Stimulated activated CD4-positive, alpha-beta T cell treated with anti-CD3 and anti-CD28 coated beads, TNF-alpha, amount 100 ng/mL, for 48 hours (primary cell): ENCODE measurements around the gene THY1.
"Not testable (repeated sequence)": the region's sequence is repeated elsewhere in the genome, so short reads cannot be mapped to it uniquely, and the experiment has no call there.

Source experiments
- DNase-seq, 3 donors: peaks; one replicate each; pipeline ENCODE4 v3.0.0-alpha.2; 2020; ENCODE audit warnings: low read depth in 3 of 3

Gene THY1

DNA sequence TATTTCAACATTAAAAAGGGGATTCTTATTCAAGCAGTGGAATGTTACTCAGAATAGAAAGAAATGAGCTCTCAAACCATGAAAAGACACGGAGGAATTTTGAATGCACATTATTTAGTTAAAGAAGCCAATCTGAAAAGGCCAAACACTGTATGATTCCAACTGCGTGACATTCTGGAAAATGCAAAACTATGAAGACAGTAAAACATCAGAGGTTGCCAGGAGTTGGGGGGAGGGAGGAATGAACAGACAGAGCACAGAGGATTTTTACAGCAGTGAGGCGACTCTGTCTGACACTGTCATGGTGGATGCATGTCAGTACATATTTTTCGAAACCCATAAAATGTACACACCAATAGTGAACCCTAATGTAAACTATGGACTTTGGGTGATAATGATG, 22.9 kb upstream of the THY1 start:
- DNase-seq, result no peak

DNA sequence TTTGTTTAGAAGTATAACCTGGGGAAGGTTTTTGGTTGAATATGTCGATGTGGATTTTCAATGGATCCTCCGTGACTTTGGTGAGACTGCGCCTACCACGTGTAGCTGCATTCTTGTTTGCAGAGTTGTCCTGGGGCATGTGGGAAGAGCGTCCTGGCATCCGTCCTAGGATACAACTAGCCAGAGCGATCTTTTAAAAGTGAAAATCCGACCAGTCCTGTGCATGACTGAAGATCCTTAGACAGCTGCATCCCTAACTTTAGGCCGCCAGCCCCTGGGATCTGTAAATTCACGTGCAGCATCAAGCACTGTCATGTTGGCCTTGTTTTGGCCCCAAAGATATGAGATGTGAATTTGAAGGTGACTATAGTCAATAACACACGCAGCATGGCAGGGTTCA, 22.4 kb upstream of the THY1 start:
- no peak for DNase-seq

DNA sequence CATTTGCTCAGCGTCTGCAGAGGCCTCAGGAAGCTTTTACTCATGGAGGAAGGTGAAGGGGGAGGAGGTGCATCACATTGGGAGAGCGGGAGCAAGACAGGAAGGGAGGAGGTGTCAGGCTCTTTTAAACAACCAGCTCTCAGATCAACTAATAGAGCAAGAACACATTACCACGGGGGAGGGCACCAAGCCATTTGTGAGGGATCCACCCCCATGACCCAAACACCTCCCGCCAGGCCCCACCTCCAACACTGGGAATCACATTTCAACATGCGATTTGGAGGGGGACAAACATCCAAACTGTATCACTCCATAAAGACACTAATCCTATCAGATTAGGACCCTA, 18.9 kb upstream of the THY1 start:
- no peak for DNase-seq

DNA sequence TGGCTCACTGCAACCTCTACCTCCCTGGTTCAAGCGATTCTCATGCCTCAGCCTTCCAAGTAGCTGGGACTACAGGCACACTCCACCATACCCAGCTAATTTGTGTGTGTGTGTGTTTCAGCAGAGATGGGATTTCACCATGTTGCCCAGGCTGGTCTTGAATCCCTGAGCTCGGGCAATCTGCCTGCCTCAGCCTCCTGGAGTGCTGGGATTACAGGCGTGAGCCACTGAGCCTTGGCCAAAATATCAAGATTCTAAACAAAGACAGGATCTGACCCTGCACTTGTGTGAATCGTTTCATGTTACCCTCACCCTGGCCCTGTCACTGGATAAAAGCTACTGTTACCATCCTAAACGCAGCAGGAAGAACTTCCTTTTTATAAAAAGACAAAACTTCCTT, 15.6 kb upstream of the THY1 start:
- no peak for DNase-seq

DNA sequence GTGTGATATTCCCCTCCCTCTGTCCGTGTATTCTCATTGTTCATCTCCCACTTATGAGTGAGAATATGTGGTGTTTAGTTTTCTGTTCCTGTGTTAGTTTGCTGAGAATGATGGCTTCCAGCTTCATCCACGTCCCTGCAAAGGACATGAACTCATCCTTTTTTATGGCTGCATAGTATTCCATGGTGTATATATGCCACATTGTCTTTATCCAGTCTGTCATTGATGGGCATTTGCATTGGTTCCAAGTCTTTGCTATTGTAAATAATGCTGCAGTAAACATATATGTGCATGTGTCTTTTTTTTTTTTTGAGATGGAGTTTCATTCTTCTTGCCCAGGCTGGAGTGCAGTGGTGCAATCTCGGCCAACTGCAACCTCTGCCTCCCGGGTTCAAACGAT, 14.5 kb upstream of the THY1 start:
- DNase-seq, result not testable (repeated sequence)

DNA sequence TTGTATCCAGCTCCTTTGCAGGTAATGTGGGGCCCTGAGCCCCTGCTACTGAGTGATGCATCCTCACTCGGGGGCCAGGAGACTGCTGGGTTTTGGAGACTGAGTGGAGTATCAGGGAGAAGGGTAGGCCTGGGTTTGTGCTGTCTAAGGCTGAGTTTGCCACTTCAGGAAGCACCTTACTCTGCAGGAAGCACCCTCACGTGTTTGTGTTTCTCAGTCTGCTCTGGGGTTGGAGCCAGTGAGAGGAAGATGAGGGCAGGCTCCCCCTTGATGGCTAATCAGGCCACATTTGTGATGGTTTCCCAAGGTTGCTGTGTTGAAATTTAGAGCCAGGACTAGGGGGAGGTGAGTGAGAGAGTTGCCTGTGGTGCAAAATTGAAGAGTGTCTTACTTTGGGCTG, 13.7 kb upstream of the THY1 start:
- no peak for DNase-seq

DNA sequence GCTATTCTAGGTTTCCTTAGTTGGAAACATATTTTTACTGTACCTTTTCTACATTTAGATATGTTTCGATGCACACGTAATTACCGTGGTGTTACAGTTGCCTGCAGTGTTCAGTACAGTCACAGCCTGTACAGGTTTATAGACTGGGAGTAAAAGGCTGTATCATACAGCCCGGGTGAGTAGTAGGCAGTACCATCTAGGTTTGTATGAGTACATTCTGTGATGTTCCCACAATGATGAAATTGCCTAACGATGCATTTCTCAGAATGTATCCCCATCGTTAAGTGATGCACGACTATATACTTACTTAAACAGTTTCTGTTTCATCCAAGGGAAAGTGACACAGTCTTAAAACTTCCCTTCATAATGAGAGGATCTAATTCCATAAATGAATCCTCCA, 13.1 kb upstream of the THY1 start:
- no peak for DNase-seq

DNA sequence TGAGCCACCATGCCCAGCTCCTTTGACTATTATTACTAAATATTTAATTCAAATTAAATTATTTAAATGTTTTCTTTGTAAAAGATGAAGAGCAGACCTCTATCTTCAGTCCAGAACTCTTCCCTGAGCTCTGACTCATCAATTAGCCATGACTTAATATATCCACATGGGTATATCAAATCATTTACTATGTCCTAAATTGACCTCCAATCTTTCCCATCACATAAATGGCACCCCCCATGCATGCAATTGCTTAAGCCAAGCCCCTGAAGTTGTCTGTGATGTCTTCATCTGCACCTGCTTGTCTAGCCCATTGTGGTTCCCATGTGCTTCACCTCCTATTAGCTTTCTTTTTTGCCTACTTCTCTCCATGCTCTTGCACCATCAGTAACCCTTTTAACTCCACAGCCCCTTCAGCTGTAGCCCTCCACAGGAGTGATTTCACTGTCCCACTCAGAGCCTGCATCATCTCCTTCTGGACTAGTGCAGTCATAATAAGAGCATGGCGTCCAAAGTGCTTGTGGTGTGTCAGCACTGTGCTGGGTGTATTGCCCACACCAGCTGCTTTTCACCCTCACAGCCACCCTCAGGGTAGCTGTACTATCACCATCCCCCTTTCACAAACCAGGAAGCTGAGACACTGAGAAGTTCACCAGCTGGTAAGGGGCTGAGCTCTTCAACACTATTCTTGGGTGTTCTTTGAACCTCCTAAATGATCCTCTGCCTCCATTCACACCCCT, 11.8 kb upstream of the THY1 start:
- no peak for DNase-seq

DNA sequence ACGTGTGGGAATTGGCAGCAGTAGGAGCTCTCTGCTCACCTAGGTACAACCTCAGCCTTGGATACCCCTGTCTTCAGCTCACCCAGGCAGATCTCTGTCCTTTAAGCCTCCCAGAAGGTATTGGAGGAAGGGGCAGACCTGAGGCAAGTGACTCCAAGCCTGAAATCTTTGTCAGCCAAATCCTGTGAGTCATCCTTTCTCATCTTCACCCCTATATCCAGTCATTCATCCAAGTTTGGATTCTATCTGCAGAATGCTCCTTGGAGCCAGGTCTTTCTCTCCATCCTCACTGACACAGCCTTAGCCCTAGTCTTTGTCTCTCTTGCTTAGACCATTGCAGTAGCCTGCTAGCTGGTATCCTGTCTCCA, 10.4 kb upstream of the THY1 start:
- DNase-seq, result no peak

DNA sequence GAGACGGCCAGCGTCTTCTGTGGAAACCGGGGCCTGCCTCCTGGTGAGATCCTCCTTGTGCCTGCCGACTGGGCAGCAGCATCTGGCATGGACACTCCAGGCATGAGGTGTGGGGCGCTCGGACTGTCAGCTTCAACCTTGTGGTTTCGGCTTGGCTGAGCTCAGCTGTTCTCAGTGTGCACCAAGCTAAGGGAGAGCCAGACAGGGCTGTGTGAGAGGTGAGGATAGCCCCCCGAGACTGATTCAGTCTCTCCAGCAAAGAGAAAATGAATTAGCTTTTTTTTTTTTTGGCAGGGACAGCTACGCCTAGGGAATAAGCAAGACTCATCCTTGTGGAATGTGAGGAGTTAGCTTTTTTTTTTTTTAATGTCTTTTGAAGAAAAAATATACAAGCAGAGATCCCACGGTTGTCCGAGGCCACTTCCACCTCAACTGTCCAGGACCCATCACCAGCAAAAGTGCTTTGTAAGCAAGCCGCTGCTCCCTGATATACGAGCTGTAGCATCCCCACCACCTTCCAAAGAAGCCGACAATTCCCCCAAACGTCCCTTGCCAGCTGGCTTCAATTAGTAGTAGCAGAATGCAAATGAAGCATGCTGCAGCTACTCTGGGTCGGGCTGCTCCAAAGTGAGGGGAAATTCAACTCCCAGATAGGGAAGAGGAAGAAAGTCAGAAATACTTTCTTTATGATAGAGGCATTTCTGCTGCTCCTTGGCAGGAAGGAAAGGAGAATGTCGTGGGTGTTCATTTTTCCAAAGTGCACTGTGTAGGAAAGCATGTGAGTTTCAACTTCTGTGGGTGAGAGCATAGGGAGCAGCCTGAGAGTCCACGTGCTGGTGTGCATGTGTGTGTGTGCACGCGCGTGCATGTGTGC, 9.7 kb upstream of the THY1 start:
- no peak for DNase-seq

DNA sequence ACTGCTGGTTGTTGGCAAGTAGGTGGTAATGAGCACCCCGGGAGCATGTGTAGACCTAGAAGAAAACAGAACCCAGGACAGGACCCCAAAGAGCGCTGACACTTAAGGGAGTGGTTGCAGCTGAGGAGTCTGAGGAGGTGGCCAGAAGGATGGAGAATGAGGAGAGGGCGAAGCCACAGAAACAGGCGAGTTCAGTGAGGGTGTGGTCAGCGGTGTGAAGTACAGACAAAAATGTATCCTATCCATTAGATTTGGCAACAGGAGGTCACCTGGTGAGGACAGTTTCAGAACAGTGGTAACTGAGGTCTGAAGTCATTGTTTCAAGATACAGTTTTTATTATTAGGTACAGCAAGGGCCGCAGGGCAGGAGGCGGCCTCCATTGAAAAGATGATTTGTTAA, 8.6 kb upstream of the THY1 start:
- DNase-seq, result no peak

DNA sequence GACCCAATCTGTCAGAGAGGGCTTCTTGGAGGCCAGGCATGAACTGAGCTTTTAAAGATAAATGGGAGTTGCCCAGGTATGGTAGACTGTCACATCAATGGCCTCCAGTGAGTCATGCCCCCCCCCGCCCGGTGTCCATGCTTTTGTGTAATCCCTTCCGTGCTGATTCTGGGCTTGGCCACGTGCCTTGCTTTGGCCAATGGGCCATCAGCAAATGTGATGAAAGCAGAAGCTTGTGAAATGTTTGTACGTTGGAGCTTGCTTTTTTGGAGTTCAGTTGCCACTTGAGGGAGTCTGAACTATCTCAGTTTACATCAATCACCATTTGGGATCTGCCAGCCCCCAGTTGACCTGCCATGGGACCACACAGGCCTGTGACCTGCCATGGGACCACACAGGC, 4.3 kb upstream of the THY1 start:
- no peak for DNase-seq

DNA sequence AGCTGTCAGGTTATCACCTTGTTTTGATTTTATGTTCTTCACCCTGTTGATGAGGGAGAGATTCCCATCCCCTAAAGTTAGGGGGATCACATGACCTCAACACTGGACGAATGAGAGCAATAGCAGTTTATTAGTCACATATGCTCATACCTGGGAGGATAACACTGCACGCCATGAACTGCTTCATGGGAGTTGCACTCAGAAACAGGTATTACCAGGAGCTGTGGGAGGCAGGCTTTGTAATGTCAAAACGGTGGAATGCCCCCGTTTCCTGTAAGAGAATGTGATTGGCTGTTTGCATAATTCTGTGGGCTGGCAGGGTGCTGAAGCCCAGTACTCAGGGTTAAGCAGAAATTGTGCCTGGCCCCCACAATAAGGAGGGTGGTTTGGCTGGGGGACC, 3.2 kb upstream of the THY1 start:
- no peak for DNase-seq

DNA sequence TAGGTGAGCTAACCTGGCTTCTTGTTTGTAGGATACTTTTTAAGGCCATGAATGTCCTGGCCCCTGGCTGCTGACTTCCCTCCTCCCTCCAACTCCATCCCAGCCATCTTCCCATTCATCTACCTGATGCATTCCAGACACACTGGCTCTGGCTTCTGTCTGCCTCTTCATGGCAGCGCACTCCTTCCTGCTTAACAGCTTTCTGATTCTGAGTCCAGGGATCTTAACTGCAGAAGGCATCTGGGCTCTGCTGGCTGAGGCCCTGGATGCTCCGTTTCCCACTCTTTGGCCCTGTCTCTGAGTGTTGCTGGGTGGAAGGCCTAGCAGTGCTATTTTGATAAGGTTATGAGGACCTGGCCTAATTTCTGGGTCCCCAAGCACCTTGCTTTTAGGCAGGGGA, 1.8 kb upstream of the THY1 start:
- no peak for DNase-seq

DNA sequence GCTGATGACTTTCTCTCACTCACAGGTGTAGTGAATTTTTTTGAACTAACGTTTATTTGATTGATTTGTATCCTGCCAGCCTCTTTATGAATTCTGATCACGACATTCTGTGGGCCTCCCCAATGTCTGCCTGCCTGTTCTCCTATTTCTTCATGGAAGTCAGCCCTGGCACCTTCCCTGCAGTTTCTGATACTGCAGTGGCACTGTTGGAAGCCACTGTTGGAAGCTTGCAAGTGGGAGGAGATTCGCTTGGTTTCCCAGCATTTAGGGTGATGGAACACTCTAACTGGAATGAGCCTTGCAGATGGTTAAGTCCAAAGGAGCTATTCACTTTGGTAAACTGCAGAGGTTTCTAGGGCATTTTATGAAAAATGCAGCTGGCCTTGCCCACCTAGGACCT, 1.3 kb upstream of the THY1 start:
- no peak for DNase-seq

DNA sequence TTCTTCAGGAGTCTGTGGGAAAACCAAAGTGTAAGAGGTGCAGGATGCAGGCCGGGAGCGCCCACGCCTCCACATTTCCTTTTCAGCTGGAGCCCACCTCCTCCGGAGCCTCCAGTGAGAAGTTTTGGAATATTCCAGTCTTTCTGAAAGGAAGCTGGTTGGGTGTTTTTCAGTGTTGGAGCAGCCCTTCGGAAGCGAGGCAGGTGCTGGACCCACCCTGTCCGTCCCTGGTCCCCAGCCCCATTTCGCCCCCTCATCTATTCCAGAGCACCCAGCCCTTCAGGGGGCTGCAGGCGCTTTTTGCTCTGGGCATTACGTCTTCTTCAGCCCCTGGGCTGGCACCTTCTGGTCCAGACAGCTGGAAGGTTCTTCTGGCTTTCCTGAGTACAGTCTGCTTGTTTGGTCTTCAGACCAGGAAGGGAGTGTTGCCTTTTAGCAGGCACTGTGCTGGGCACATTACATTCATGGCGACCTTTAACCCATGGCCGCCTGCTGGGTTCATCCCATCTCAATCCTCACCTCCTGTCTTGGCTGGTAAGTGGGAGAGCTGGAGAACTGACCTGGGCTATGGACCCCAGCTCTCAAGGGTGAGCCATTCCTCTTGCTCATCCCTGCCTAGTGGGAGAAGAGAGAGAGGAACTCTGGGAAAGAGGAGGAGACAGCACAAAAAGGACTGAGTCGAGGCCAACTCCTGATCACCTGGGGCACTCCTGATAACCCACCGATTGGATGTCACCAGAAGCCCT, 710 bp upstream of the THY1 start:
- DNase-seq, result no peak

DNA sequence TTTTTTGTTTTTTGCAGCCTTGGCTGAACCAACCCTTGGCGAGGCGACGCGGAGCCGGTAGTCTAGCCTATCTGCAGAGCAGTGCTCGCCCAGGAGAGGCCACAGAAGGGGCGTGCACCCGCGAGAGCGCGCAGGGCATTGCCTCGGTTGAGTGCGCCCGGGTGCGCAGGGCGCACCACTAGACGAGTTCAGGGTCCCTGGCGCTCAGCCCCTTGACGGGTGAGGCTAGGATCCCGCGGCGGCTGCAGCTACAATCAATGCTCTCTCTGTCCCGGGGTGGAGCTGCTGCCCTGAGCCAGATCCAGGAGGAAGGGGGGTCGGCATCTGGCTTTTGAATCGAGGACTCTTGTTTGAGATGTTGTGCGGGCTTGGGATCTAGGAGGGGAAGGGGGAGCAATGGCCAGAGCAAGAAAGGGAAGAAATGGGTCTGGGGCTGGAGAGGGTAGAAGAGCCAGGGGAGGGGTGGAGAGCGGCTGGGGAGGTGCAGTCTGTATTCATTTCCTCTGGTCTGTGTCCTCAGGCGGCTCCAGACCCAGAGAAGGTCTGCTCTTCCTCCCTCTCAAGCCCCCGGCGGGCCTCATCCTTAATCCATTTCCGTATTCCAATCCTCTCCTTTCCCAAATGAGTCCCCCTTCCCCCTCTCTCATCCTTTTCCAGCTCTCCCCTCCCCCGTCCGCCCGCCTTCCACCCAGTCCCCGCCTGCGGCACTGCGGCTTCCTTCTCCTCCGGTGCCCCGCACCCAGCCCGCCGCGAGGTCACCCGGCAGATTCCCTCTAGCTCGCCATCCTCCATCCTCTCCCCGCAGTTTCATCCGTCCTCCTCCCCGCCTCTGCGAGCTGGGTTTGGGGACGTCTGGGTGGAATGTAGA, 797 bp downstream of the THY1 start:
- DNase-seq, result no peak

DNA sequence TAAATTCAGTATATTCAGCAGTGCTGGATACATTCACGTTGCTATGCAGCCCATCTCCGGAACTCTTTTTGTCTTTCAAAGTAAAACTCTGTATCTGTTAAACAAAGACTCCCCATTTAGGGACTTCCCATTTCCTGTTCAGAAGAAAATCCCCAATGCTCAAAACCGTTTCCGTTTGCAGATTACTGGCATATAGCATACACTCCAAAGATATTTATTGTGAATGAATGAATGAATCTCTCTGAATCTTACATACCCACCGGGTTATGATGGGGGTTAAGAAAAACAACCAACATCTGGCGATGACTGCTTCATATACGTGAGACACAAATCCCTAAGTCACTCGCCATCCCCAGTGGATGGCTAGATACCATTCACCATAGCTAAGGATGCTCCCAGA, 1.6 kb downstream of the THY1 start:
- no peak for DNase-seq

DNA sequence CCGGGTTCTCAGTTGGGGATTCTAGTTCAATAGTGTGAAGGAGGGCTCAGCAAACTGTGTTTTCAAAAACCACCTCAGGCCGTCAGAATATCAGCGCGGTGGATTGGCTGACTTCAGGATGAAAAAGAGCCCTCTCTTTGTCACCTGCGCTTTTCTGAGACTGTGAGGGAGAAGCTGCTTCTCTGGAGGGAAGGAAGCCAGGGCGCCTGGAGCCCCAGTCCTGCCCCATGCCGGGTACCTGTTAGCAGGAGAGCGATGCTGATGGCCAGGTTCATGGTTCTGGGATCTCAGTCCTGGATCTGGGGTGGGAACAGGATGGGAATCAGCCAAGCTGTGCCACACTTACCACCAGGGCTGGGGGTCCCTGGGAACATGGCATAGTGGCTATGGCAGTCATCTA, 2.3 kb downstream of the THY1 start:
- no peak for DNase-seq

DNA sequence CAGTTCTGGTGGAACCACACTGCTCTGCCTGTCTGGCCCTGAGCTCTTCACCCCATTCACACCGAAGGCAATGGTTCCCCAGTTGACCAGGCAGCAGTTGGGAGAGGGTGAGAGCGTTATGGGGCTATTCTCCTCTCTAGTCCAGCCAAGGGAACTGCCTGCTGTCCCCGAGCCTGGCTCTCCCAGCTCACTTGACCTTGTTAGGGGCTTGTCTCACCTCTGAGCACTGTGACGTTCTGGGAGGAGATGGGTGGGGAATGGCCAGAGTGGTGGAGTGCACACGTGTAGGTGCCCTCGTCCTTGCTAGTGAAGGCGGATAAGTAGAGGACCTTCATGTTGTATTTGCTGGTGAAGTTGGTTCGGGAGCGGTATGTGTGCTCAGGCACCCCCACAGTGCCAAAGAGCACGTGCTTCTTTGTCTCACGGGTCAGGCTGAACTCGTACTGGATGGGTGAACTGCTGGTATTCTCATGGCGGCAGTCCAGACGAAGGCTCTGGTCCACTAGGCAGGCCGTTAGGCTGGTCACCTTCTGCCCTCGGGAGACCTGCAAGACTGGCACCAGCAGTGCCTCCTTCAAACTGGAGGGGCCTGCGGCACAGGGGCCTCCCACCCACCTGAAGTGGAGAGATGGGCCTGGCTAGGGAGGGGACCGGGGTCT, 3.0 kb downstream of the THY1 start:
- DNase-seq, result no peak

DNA sequence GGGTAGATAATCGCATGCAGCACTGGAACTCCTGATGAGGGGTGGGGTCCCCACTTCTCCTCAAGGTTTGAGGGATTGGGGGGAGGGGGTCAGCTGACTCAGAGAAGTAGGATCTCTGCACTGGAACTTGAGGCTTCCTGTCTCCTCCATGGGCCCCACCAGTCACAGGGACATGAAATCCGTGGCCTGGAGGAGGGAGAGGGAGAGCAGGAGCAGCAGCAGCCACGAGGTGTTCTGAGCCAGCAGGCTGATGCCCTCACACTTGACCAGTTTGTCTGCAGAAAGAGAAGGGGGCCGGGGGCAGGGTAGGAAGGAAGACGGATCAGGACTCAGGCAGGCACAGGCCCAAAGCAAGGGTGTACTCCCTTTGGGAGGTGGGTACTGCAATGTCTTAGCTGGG, 3.7 kb downstream of the THY1 start:
- DNase-seq, result no peak
